GM21360 (cell line): Measurements from ENCODE around the gene SALL4.
"Not testable (repeated sequence)": the region's sequence is repeated elsewhere in the genome, so short reads cannot be mapped to it uniquely, and the experiment has no call there.

Experiments used
- ATAC-seq: cut with Tn5 transposase; IDR thresholded peaks from one replicate; pipeline ENCODE4 v1.9.1; 2021; ENCODE audit warnings: mild to moderate bottlenecking, moderate library complexity; ENCODE audit not compliant: unreplicated experiment

SALL4 gene

DNA sequence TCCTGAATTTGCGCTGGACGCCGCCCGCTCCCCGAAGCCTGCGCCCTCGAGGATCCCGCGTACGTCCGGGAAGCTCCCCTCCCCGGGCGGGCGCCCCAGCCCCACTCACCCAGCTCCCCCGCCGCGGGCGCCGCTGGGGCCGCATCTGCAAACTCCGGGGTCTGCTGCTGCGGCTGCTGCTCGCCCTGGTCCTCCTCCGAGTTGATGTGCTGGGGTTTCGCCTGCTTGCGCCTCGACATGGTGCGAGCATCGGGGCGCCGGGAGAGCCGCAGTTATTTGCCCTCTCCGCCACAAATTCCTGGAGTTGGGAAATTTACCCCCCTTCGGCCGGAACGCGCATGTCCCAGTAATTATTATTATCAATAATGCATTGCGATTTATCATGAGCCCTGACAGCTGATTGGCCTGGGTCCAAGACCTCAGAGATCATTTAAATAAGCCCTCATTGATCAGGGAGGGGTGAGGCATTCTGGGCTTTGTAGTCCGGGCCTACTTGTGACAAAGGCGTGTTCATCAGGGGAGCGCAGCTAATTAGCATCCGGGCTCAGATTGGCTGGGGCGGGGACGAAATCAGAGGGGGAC is at the start of gene SALL4:
SALL4 (minus strand) TSS at position 352 of the 582 bp plus-strand sequence; CDS start at position 239, 113 bp downstream.
- no peak for ATAC-seq

DNA sequence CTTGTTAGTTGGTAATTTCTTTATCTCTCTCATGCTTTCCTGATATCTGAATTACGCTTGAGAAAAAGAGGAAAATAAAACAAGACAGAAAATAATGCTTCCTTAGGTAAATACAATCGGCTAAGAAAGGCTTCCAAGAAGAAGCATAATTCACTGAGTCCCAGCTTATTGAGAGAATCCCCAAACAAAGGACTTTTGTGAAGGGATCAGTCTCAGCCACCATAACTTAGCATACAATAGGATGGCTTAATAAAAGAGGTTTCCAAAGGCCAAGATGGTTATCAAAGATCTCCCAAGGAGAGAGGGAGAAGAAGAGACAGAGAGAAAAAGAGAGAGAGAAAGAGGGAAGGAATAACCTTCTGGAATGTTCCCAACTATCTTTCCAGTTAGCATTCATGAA is 46.0 kb upstream of the SALL4 start:
- no peak for ATAC-seq

DNA sequence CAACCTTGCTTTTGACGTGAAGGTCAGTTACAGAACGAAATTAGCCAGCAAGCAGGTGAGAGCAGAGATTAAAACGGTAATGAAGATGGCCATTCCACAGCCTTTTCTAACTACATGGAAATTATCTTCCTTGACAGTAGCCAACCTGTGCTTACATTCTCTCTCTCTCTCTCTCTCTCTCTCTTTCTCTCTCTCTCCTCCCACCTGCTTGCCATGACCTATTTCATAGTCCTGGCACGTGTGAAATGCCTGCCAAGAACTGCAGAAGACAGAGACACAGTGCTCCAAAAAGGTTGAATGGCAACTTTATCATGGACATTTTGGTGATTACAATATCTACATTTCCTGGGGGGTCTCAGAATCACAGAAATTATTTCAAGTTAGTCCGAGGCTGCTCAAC is 38.5 kb upstream of the SALL4 start:
- no peak for ATAC-seq

DNA sequence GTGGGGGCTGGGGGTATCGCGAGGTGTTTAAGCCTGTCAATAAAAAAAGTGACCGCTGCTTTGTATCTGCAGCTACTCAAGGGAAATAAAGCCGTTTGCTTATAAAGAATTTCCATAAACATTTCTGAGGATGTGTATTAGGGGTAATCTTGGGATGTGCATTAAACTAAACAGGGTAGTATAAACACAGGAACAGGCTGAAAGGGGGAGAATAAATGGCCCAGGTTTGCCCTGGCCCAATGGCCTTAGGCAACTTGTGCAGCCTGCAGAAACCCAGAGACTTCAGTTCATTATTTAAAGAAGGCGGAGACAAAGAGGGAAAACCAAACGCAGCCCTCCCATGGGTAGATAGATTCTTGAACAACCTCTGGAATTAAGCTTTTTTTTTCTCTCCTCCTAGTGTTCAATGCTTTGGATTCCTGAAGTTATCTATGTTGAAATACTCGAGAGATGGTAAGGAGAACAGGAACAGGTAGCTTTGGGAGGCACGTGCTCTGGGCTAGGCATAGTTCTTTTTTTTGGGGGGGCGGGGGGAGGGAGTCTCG is 35.6 kb upstream of the SALL4 start:
- no peak for ATAC-seq

DNA sequence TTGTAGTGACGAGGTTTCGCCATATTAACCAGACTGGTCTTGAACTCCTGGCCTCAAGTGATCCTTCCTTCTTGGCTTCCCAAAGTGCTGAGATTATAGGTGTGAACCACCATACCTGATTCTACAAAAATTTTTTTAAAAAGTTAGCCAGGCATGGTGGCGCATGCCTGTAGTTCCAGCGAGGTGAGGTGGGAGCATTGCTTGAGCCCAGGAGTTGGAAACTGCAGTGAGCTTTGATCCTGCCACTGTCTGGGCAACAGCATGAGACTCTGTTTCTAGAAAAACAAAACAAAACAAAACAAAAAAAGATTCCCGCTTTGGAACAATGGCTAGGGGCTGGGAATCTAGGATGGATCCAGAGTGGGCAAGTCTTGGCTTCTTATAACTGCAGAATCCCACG is 35.1 kb upstream of the SALL4 start:
- no peak for ATAC-seq

DNA sequence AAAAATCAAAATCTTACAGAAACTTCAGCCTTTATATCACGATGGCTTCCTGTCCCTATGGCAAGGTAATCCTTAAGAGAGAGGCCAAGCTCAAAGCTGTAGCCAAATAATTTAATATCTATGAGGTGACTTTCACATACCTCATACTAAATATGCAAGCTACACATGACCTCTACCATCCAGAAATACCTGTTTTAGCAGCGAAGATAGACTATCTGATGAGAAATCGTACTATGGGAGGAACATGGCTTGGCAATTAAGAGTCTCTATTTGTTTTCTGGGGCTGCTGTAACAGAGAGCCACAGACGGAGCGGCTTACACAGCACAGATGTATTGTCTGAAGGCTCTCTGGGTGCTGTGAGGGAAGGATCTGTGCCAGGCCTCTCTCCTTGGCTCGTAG is 31.0 kb upstream of the SALL4 start:
- ATAC-seq: no peak

DNA sequence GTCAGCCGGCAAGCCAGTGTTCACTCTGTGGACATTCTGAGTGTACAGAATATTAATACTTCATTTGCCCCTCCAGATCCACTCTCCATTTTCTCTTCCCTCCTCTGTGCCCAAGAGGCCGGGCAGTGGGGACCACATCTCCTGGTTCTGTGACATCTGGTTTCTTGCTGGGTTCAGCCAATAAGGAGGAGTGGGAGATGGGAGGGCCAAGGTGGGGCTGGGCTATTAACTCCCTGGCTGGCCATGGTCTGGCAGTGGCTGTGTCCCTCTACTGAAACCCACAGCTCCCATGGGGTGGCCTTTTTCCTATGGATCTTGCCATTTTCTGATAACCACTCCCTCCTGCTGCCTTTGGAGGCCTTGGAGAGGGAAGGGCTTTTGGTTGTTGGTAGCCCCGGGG is 30.0 kb upstream of the SALL4 start:
- ATAC-seq: no peak

DNA sequence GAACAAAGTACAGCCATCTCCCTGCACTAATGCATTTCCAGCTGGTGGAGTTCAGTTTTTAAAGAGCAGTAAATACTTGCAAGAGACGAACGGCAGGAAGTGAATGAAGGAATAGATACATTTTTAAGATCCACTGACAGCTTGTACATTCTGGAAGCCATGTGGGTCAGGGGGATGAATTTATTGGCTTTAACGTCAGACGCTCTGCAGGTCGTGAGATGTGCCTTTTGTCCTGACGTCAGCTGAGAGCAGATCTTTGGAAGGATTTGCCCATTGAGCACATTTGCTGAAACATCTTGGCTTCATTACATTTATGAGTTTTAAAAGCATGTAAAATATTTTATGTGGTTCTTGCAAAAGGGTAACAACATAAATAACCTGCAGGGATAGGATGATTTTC is 29.5 kb upstream of the SALL4 start:
- ATAC-seq: no peak

DNA sequence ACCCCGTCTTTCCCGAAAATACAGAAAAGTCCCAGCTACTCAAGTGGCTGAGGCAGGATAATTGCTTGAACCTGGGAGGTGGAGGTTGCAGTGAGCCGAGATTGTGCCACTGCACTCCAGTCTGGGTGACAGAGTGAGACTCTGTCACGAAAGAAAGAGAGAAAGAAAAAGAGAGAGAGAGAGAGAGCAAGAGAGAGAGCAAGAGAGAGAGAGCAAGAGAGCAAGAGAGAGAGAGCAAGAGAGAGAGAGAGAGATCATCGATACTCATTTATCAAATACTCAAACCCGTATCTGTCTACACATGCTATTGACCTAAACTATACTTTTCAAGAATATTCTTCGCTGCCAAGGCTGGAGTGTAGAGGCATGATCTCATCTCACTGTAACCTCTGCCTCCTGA is 28.2 kb upstream of the SALL4 start:
- no peak for ATAC-seq

DNA sequence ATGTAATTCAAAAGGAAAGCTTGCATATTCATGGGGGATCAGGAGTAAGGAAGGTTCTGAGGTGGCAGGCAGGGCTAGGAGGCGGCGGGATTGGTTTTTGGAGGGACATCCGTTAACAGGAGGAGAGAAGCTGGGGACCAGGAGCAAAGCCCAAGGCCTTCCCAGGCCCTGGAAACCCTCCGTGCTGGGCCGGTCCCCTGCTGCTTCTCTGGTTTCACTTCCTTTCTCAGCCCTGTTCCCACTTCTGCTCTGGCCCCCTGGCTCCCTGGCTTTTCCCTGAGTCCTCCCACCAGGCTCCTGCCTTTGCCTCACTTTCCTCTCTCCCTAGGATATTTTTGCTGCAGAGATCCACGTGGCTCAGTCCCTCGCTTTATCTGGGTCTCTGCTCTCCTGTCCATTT is 26.4 kb upstream of the SALL4 start:
- ATAC-seq: no peak

DNA sequence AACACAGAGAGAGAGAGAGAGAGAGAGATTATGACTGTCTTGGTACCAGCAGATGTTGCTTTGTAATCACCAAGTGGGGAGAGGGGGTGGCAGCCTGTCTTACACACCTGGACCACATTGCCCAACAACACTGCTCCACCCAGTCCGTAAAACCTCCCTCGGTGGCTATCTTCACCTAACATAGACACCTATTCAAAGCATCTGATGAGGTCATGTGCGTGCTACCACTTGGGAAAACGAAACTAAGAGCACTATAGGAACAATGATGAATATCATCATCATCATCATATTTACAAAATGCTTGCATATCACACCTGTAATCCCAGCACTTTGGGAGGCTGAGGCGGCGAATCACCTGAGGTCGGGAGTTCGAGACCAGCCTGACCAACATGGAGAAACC is 24.1 kb upstream of the SALL4 start:
- no peak for ATAC-seq

DNA sequence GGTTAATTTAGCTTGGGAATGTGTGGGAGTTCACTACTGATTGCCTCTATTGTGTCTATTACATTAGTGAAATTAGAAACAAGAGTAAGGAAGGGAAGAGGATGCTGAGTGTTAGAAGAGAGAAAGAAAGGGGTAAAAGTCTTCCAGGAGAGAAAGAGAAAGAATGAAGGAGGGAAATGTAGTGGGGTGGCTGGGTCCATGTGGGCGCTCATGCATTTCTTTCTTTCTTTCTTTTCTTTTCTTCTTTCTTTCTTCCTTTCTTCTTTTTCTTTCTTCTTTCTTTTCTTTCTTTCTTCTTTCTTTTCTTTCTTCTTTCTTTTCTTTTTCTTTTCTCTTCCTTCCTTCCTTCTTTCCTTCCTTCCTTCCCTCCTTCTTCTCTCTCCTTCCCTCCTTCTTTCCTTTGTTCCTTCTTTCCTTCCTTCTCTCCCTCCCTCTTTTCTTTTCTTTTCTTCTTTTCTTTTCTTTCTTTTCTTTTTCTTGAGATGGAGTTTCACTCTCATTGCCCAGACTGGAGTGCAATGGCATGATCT is 16.2 kb upstream of the SALL4 start:
- ATAC-seq: no peak

DNA sequence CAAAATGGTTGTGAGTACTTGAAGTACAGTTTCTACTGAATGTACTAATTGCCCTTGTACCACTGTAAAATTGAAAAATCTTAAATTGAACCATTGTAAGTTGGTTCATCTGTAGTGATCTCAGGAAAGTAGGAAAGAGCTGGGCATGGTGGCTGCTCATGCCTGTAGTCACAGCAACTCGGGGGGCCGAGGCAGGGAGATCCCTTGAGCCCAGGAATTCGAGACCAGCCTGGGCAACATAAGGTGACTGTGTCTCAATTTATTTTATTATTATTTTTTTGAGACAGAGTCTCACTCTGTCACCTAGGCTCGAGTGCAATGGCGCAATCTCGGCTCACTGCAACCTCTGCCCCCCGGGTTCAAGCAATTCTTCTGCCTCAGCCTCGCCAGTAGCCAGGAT is 14.5 kb upstream of the SALL4 start:
- not testable (repeated sequence) for ATAC-seq

DNA sequence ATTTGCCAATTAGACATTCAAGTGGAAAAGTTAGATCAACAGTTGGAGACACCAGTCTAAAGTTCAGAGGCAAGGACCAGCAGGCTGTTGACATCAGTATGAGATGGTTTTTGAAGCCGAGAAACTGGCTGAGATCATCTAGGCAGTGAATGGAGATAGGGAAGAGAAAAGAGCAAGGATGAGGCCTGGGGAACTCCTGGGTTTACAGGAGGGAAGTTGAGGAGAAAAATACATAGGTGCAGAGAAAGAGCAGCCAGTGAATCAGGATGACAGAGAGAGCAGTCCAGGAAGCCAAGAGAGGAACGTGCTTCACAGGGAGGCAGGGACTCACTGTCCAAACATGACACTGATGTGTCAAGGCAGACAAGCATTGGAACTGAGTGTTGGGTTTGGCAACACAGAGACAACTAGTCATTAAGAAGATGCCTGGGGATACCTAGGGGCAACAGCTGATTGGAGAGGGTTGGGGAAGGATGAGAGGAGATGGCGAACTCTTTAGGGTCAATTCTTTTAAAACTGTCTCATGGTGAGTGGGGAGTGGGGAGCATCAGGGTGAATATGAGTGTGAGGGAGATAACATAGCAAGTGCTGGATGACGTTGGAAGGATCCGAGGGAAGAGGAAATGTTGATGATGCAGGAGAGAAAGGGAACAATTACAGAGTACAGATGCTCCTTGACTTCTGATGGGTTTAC is 13.2 kb upstream of the SALL4 start:
- ATAC-seq: no peak

DNA sequence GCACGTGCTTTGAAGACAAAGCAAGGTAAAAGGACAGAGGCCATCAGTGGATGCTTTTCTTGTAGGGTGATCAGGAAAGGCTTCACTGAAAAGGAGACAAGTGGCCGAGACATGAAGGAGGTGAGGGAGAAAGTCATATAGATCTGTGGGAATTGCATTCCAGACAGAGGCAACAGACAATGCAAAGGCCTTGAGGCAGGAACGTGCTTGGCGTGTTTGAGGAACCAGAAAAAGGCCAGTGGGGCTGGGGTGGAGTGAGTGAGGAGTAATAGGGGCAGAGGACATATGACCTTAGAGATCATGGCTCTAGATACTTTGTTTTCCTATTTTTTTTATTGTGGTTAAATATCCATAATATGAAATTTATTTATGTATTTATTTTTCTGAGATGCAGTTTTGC is 10.5 kb upstream of the SALL4 start:
- ATAC-seq: no peak

DNA sequence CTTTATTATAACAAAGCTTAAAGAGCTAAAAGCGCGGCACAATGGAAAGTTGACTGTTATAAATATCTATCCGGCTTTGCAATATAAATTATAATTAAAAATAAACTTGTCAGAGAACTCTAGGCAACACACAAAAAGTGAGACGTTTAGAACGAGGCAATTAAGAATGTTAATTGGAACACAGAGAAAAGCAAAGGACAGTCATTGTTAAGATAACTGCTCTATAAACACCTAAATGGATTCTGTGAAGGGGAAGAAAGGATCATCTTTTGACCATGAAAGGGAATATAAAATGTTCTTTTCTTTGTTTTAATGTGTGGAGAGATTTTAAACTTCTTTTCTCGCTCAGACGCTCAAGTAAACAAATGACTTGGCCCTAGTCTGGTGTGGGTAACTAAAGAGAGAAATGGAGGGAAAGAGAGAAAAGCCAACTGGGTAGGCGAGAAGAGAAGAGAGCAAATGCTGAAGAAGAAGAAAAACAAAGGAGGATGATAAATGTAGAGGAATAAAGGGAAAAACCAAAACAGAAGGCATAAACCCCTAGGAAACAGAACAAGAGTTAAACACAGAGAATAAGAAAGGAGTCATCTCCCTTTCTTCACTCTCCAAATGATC is 9.3 kb upstream of the SALL4 start:
- ATAC-seq: no peak

DNA sequence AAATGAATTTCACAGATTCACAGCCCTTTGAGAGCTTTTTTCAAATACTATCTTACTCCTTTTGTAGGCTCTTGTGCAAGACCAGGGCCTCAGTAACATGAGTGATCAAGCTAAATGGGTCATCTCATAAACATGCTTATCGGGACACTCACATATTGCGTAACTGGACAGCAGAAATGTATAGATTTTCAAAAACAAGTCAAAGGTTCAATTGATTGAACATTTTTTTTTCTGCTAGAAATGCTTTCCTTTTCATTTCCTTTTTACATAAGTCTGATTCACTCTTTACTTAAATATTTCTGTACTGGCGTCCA is 8.7 kb upstream of the SALL4 start:
- no peak for ATAC-seq

DNA sequence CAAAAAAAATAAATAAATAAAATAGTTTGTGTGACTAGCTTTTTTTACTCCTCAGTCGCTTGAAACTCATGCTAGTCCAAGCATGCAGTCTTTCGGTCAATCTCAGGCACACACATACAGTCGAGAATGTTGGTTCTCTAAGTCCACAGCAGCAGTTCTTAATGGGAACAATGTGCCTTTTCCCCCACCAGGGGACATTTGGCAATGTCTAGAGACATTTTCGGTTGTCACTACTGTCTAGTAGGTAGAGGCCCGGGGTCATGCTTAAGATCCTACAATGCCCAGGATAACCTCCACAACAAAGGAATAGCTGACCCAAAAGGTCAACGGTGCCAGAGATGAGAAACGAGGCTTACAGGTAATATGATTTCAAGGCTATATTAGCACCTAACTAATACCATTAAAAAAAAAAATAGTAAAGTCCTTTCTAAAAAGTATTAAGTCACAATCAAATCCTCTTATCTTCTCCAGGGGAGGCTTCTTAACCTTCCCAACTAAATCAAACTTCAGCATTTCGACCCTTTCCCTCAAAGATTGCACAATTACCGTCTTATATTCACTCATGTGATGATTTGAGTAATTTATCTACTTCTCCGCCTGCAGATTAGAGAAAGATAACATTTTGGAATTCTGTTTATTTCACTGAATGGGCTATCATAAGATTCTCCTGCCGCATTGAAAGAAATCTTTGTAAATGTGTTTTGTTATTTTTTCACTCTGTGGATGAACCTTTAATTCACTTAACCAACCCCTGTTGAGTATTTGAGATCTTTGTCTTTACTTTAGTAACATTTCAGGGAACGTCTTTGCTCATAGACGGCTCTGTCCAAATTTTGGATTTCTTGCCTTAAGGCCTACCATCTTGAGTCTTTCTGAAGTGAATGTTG is 8.1 kb upstream of the SALL4 start:
- no peak for ATAC-seq

DNA sequence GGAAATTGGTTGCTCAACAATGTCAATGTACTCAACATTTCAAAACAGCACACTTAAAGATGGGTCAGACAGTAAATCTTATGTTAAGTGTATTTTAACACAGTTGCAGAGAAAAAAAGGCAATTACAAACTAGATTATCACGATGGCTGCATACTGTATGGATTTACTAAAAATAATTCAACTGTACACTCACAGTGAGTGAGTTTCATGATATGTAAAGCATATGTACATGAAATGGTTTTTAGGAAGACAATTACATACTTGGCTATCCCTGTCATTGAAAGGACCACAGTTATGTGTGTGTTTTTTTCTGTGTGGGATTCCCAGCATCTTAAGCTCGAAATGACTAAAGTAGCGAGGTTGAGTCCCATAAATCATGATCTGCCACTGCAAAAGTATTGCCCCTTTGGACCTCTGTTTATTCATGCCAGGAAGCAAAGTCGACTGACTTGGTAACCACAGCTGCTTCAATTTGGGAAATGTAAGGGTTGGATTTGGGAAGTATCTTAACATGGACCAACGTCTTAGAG is 5.5 kb upstream of the SALL4 start:
- no peak for ATAC-seq

DNA sequence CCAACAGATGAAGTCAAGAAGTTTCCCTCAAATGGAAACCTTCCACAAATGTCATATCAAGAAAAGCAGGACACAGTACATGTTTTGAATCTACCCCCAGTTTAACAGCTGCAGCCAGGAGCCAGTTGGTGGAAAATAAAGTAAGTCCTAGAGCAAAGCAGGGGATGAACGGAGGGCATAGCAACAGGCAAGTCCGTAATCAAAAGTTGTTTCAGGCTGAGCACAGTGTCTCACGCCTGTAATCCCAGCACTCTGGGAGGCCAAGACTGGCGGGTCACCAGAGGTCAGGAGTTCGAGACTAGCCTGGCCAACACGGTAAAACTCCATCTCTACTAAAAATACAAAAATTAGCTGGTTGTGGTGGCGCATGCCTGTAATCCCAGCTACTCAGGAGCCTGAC is 2.4 kb upstream of the SALL4 start:
- no peak for ATAC-seq
